Endothelial cell (in vitro differentiated cells): ENCODE results near the gene NPLOC4. TPM values are rescaled to one million over a fixed set of nuclear protein-coding genes. Genes with fewer than 3 reads are reported as not detected.

ENCODE experiments used
- DNase-seq: peaks from one replicate; pipeline ENCODE4 v3.0.0; 2021; ENCODE audit warnings: low spot score
- H3K27ac Mint-ChIP-seq: one replicate; pipeline ENCODE4 v1.8.0; 2021; ENCODE audit warnings: mixed read lengths, inconsistent platforms; ENCODE audit not compliant: unreplicated experiment
- H3K27me3 Mint-ChIP-seq: one replicate; pipeline ENCODE4 v1.8.0; 2021; ENCODE audit warnings: mild to moderate bottlenecking, moderate library complexity, mixed read lengths, inconsistent platforms; ENCODE audit not compliant: unreplicated experiment
- H3K36me3 Mint-ChIP-seq: one replicate; pipeline ENCODE4 v1.8.0; 2021; ENCODE audit warnings: mild to moderate bottlenecking, low read depth, mixed read lengths, inconsistent platforms; ENCODE audit not compliant: unreplicated experiment
- H3K4me1 Mint-ChIP-seq: one replicate; pipeline ENCODE4 v1.8.0; 2021; ENCODE audit warnings: mild to moderate bottlenecking, mixed read lengths, inconsistent platforms; ENCODE audit not compliant: unreplicated experiment
- H3K4me3 Mint-ChIP-seq: one replicate; pipeline ENCODE4 v1.8.0; 2021; ENCODE audit warnings: mild to moderate bottlenecking, mixed read lengths, inconsistent platforms; ENCODE audit not compliant: unreplicated experiment
- H3K9me3 Mint-ChIP-seq: one replicate; pipeline ENCODE4 v1.8.0; 2021; ENCODE audit warnings: mixed read lengths, inconsistent platforms; ENCODE audit not compliant: unreplicated experiment
- CTCF ChIP-seq: fragments of 200-600 bp; sonication (generic); IDR thresholded peaks from one replicate; pipeline ENCODE4 v1.5.0; 2021; ENCODE audit warnings: antibody characterized with exemption; ENCODE audit not compliant: unreplicated experiment
- total RNA-seq: library from RNA; stranded (reverse); fragmentation: NEBNext Ultra II Directional; extraction: Animal tissue kit (Norgen Biotek cat#: 25700); gene quantifications from one replicate; pipeline ENCODE4 v1.2.1, GENCODE V29; 2021; ENCODE audit not compliant: unreplicated experiment

NPLOC4 gene
- total RNA-seq, 1 donor from 2014 or later, result 133 TPM

- Mint-ChIP-seq H3K36me3 (no peaks in the 10 kb centered on the region), H3K9me3 (no peaks in the 10 kb centered on the region), H3K4me1 (no peaks in the 10 kb centered on the region), H3K27me3 (peaks cover 10% of the 10 kb centered on the region), H3K27ac (no peak overlapping the region), H3K4me3 (no peak overlapping the region)
- no peak for DNase-seq
- no peak for TF ChIP-seq CTCF
Observed at GRCh38 chr17:81540676-81541027, 96.3 kb downstream of the NPLOC4 start.

GRCh38 chr17:81539961-81540675, 96.8 kb downstream of the NPLOC4 start:
- no peak for DNase-seq
- no peak overlapping the region for H3K27ac Mint-ChIP-seq
- no peaks in the 10 kb centered on the region for H3K9me3 Mint-ChIP-seq
- peaks cover 10% of the 10 kb centered on the region for H3K27me3 Mint-ChIP-seq
- H3K4me3 Mint-ChIP-seq, result no peak overlapping the region
- no peak for TF ChIP-seq CTCF
- H3K36me3 Mint-ChIP-seq, result no peaks in the 10 kb centered on the region
- no peaks in the 10 kb centered on the region for H3K4me1 Mint-ChIP-seq

GRCh38 chr17:81539571-81539900, 97.4 kb downstream of the NPLOC4 start:
- Mint-ChIP-seq H3K4me1 (no peaks in the 10 kb centered on the region), H3K27me3 (peaks cover 11% of the 10 kb centered on the region), H3K4me3 (no peak overlapping the region), H3K27ac (no peak overlapping the region), H3K9me3 (no peaks in the 10 kb centered on the region), H3K36me3 (no peaks in the 10 kb centered on the region)
- no peak for TF ChIP-seq CTCF
- no peak for DNase-seq

- no peak overlapping the region for H3K4me3 Mint-ChIP-seq
- H3K27ac Mint-ChIP-seq, result no peak overlapping the region
- H3K36me3 Mint-ChIP-seq, result no peaks in the 10 kb centered on the region
- H3K4me1 Mint-ChIP-seq, result no peaks in the 10 kb centered on the region
- no peaks in the 10 kb centered on the region for H3K9me3 Mint-ChIP-seq
- no peak for DNase-seq
- TF ChIP-seq CTCF, result no peak
- H3K27me3 Mint-ChIP-seq, result peaks cover 12% of the 10 kb centered on the region
Observed at GRCh38 chr17:81538651-81539570, 98.0 kb downstream of the NPLOC4 start.
